GM12878 (cell line): ENCODE data around the gene PGF.

Source experiments
- EP300 ChIP-seq, 2 experiments: fragments of 150-350 bp in 1 of 2; IDR thresholded peaks; 2 replicates each; pipeline ENCODE4 v1.6.1; 2011 to 2012; ENCODE audit warnings: low read depth in 2 of 2, low read length in 2 of 2, borderline replicate concordance in 1 of 2, improper control_type of control experiment in 1 of 2, inconsistent platforms in 1 of 2; ENCODE audit not compliant: control insufficient read depth in 1 of 2
- FOS ChIP-seq: IDR thresholded peaks from 3 replicates; pipeline ENCODE4 v1.6.1; 2011; ENCODE audit warnings: borderline replicate concordance; ENCODE audit not compliant: insufficient read length; ENCODE audit errors: extremely low read depth
- TF ChIP-seq, protein P1 (sequence below), 3 experiments: IDR thresholded peaks in 2 of 3; conservative IDR thresholded peaks in 1 of 3; 2 replicates each; pipeline ENCODE4 v1.5.1; 2011; ENCODE audit warnings: low read depth in 3 of 3, low read length in 3 of 3, mild to moderate bottlenecking in 3 of 3, control low read depth in 2 of 3, moderate library complexity in 2 of 3, inconsistent platforms in 1 of 3, mixed read lengths in 1 of 3; ENCODE audit not compliant: control insufficient read depth in 2 of 3, insufficient read depth in 1 of 3; ENCODE audit errors: extremely low read depth in 1 of 3

DNA sequence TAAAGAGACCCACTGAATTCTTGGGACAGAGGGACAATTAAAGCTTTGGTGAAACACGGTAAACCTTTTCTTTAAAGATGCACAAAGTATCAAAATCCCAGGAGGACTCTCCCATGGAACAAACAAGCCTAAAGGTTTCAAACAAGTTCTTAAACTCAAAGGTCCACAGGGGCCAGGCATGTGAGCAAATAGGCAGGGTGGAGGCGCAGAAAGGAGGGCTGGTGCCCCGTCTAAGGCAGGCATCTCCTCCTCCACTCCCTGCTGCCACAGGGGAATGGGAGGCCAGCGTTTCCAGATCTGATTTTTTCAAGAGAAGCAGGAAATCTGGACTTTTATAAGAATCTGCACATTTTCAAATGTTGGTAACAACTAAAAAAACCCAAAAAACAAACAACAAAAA lies 40.0 kb downstream of the PGF start:
- TF ChIP-seq, protein P1, sequence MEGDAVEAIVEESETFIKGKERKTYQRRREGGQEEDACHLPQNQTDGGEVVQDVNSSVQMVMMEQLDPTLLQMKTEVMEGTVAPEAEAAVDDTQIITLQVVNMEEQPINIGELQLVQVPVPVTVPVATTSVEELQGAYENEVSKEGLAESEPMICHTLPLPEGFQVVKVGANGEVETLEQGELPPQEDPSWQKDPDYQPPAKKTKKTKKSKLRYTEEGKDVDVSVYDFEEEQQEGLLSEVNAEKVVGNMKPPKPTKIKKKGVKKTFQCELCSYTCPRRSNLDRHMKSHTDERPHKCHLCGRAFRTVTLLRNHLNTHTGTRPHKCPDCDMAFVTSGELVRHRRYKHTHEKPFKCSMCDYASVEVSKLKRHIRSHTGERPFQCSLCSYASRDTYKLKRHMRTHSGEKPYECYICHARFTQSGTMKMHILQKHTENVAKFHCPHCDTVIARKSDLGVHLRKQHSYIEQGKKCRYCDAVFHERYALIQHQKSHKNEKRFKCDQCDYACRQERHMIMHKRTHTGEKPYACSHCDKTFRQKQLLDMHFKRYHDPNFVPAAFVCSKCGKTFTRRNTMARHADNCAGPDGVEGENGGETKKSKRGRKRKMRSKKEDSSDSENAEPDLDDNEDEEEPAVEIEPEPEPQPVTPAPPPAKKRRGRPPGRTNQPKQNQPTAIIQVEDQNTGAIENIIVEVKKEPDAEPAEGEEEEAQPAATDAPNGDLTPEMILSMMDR (IDR thresholded peaks at IDR 0.05 in 2 of 3, conservative IDR thresholded peaks at IDR 0.05 in 1 of 3; ENCODE audit: control insufficient read depth in 2 of 3, extremely low read depth in 1 of 3, insufficient read depth in 1 of 3, low read depth in 3 of 3, low read length in 3 of 3): no peak
- no peak for TF ChIP-seq EP300 (IDR thresholded peaks at IDR 0.05; ENCODE audit: borderline replicate concordance in 1 of 2, control insufficient read depth in 1 of 2, low read depth in 2 of 2, low read length in 2 of 2)
- no peak for TF ChIP-seq FOS
